CD4-positive, alpha-beta memory T cell (primary cell): ENCODE measurements around the gene TRAF3. TPM values are rescaled to one million over a fixed set of nuclear protein-coding genes. Genes with fewer than 3 reads are reported as not detected.
A peak's percentile ranks its signal among the peaks of the same experiment; 100 is the strongest.

Experiments
- CTCF ChIA-PET: fragments of 350-600 bp; sonication (Branson Sonifier 250); formaldehyde crosslinking; loops from one replicate; lab custom pipeline; 2021; ENCODE audit warnings: inconsistent platforms; ENCODE audit not compliant: partially characterized antibody; lab: Charles Lee
- POLR2A ChIA-PET: fragments of 350-600 bp; sonication (Branson Sonifier 250); formaldehyde crosslinking; loops from one replicate; lab custom pipeline; 2021; ENCODE audit not compliant: partially characterized antibody; lab: Charles Lee
- DNase-seq, 5 donors: peaks; one replicate each; pipeline versions ENCODE4 v3.0.0 to v3.0.0-alpha.2; 2020 to 2022; ENCODE audit warnings: mixed read lengths in 1 of 5
- H3K27ac ChIP-seq: one replicate; pipeline ENCODE4 v1.7.0; 2013; ENCODE audit warnings: low read depth, low read length
- H3K27me3 ChIP-seq: 2 replicates; pipeline ENCODE4 v1.7.0; 2013; ENCODE audit warnings: mild to moderate bottlenecking, low read length, moderate library complexity; ENCODE audit not compliant: insufficient read depth
- H3K36me3 ChIP-seq: 2 replicates; pipeline ENCODE4 v1.7.0; 2013; ENCODE audit warnings: mild to moderate bottlenecking, low read length, moderate library complexity; ENCODE audit not compliant: insufficient read depth
- H3K4me1 ChIP-seq: 2 replicates; pipeline ENCODE4 v1.7.0; 2013; ENCODE audit warnings: mild to moderate bottlenecking, low read length, moderate library complexity; ENCODE audit not compliant: insufficient read depth
- H3K4me3 ChIP-seq, 2 donors: one replicate each; pipeline ENCODE4 v1.7.0; 2013; ENCODE audit warnings: low read length in 2 of 2, mild to moderate bottlenecking in 1 of 2
- H3K9me3 ChIP-seq, 2 donors: one replicate each; pipeline ENCODE4 v1.7.0; 2013; ENCODE audit warnings: low read length in 2 of 2, control low read depth in 1 of 2; ENCODE audit not compliant: control insufficient read depth in 1 of 2
- H3K27ac Mint-ChIP-seq, 7 donors: one replicate each; pipeline ENCODE4 v1.8.0; 2020 to 2021; ENCODE audit warnings: mixed read lengths in 7 of 7, mild to moderate bottlenecking in 6 of 7, inconsistent platforms in 3 of 7, moderate library complexity in 3 of 7
- H3K27me3 Mint-ChIP-seq, 2 donors: one replicate each; pipeline ENCODE4 v1.8.0; 2020 to 2021; ENCODE audit warnings: mixed read lengths in 2 of 2
- H3K36me3 Mint-ChIP-seq, 2 donors: one replicate each; pipeline ENCODE4 v1.8.0; 2020 to 2021; ENCODE audit warnings: mixed read lengths in 2 of 2, inconsistent platforms in 1 of 2, mild to moderate bottlenecking in 1 of 2
- H3K4me1 Mint-ChIP-seq, 4 donors: one replicate each; pipeline ENCODE4 v1.8.0; 2020 to 2021; ENCODE audit warnings: mixed read lengths in 4 of 4, mild to moderate bottlenecking in 1 of 4
- H3K4me3 Mint-ChIP-seq, 8 donors: one replicate each; pipeline ENCODE4 v1.8.0; 2020 to 2021; ENCODE audit warnings: mixed read lengths in 8 of 8, mild to moderate bottlenecking in 7 of 8, moderate library complexity in 6 of 8, inconsistent platforms in 3 of 8
- H3K9me3 Mint-ChIP-seq, 8 donors: one replicate each; pipeline ENCODE4 v1.8.0; 2020 to 2021; ENCODE audit warnings: mixed read lengths in 8 of 8, mild to moderate bottlenecking in 5 of 8, inconsistent platforms in 3 of 8, moderate library complexity in 1 of 8
- intact Hi-C: fragments of 100-400 bp; cut with micrococcal nuclease; formaldehyde crosslinking; loops from one replicate; pipeline ENCODE4 v1.15.1; 2023
- polyA plus RNA-seq, 2 donors: library from polyadenylated mRNA; unstranded; fragments of 300-500 nt; fragmentation: Illumina TruSeq; gene quantifications; one replicate each; pipeline ENCODE4 v1.2.3, GENCODE V29; 2021
- total RNA-seq, 2 experiments: library from RNA; stranded (reverse); gene quantifications; one replicate each; pipeline ENCODE4 v1.2.3, GENCODE V29; 2021

TRAF3 gene
- total and polyA plus RNA-seq, 4 experiments from 2014 or later = 14.9 to 44.8 (median 32.2) TPM

- Mint-ChIP-seq H3K27ac (peak overlapping the region in 4 of 7 donors; percentile 10 to 87 (median 30)), H3K9me3 (no peaks in the 10 kb centered on the region), H3K4me1 (peaks cover 0 to 1% (median 0%) of the 10 kb centered on the region in 4 donors), H3K27me3 (no peaks in the 10 kb centered on the region), H3K36me3 (no peaks in the 10 kb centered on the region), H3K4me3 (no peak overlapping the region)
- no peaks in the 10 kb centered on the region for H3K36me3 ChIP-seq
- H3K4me1 ChIP-seq = no peaks in the 10 kb centered on the region
- ChIA-PET CTCF (interaction anchor here (2.9 to 3.2 kb wide), 2 partner anchors 144 to 222 kb away, joined by 15 to 26 read pairs; no protein-coding TSS in a partner anchor), POLR2A (no interaction called here)
- no peak overlapping the region for H3K4me3 ChIP-seq
- no peaks in the 10 kb centered on the region for H3K9me3 ChIP-seq
- DNase-seq = no peak
- no peaks in the 10 kb centered on the region for H3K27me3 ChIP-seq
- no peak overlapping the region for H3K27ac ChIP-seq
- intact Hi-C loops = loop anchor here (5.0 kb wide), 1 partner anchor 395 kb away; no protein-coding TSS in a partner anchor
Measured at GRCh38 chr14:102917056-102917385, 139.8 kb downstream of the TRAF3 start.

- H3K27ac ChIP-seq = no peak overlapping the region
- CTCF ChIA-PET = interaction anchor here (0.9 to 3.2 kb wide), 5 partner anchors 13 to 393 kb away, joined by 3 to 26 read pairs (median 3); no protein-coding TSS in a partner anchor
- intact Hi-C loops = loop anchor here (1.0 to 5.0 kb wide), 3 partner anchors 142 to 395 kb away; no protein-coding TSS in a partner anchor
Measured at GRCh38 chr14:102917469-102918211, 140.4 kb downstream of the TRAF3 start.

GRCh38 chr14:102918438-102918837 lies 141.2 kb downstream of the TRAF3 start:
- POLR2A ChIA-PET = no interaction called here
- Mint-ChIP-seq H3K4me3 (no peak overlapping the region), H3K36me3 (no peaks in the 10 kb centered on the region), H3K27ac (no peak overlapping the region), H3K27me3 (no peaks in the 10 kb centered on the region), H3K9me3 (no peaks in the 10 kb centered on the region), H3K4me1 (peaks cover 0 to 5% (median 3%) of the 10 kb centered on the region in 4 donors)
- Histone ChIP-seq H3K9me3 (no peaks in the 10 kb centered on the region), H3K4me3 (no peak overlapping the region), H3K27me3 (no peaks in the 10 kb centered on the region), H3K4me1 (peaks cover 6% of the 10 kb centered on the region), H3K27ac (no peak overlapping the region), H3K36me3 (no peaks in the 10 kb centered on the region)
- CTCF ChIA-PET = interaction anchor here (0.9 to 3.2 kb wide), 4 partner anchors 13 to 394 kb away, joined by 3 to 26 read pairs (median 9); no protein-coding TSS in a partner anchor
- intact Hi-C loops = loop anchor here (1.0 to 5.0 kb wide), 3 partner anchors 143 to 396 kb away; no protein-coding TSS in a partner anchor
- no peak for DNase-seq

More at GRCh38 chr14:102917469-102918211, 140.4 kb downstream of the TRAF3 start:
- POLR2A ChIA-PET = no interaction called here
- Histone ChIP-seq H3K4me3 (no peak overlapping the region), H3K4me1 (no peaks in the 10 kb centered on the region), H3K27me3 (no peaks in the 10 kb centered on the region), H3K36me3 (no peaks in the 10 kb centered on the region), H3K9me3 (no peaks in the 10 kb centered on the region)
- DNase-seq = peak in 4 of 5 donors; percentile 34 to 46 (median 43)
- Mint-ChIP-seq H3K27me3 (no peaks in the 10 kb centered on the region), H3K36me3 (no peaks in the 10 kb centered on the region), H3K4me3 (no peak overlapping the region), H3K27ac (peak overlapping the region in 3 of 7 donors; percentile 2 to 87 (median 10)), H3K9me3 (no peaks in the 10 kb centered on the region), H3K4me1 (peaks cover 0 to 1% (median 0%) of the 10 kb centered on the region in 4 donors)

DNA sequence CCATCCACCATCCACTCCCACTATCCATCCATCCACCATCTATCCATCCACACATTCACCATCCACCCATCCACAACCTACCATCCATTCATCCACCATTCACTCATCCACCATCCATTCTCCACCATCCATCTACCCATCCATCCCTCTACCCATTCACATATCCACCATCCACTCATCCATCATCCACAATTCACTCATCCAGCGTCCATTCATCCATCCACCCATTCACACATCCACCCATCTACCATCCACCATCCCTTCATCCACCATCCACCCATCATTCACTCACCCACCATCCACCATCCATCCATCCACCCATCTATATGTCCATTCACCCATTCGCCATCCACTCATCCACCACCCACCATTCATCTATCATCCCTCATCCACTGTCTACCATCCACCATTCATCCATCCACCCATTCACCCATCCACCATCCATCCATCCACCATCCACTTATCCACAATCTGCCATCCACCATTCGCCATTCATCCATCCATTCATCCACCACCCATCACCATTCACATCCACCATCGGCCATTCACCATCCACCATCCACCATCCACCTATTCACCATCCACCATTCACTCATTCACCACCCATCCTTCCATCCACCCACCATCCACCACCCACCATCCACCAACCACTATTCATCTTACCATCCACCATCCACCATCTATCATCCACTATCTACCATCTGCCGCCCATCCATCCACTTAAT lies 143.2 kb downstream of the TRAF3 start:
- Mint-ChIP-seq H3K9me3 (no peaks in the 10 kb centered on the region), H3K27ac (no peak overlapping the region), H3K4me1 (peaks cover 3 to 12% (median 6%) of the 10 kb centered on the region in 4 donors), H3K36me3 (no peaks in the 10 kb centered on the region), H3K4me3 (no peak overlapping the region), H3K27me3 (no peaks in the 10 kb centered on the region)
- Histone ChIP-seq H3K36me3 (no peaks in the 10 kb centered on the region), H3K27me3 (peaks cover 5% of the 10 kb centered on the region), H3K4me3 (no peak overlapping the region), H3K4me1 (peaks cover 19% of the 10 kb centered on the region), H3K9me3 (no peaks in the 10 kb centered on the region), H3K27ac (no peak overlapping the region)
- ChIA-PET CTCF (no interaction called here), POLR2A (no interaction called here)
- intact Hi-C loops = no loop called here
- no peak for DNase-seq

- Mint-ChIP-seq H3K27ac (no peak overlapping the region), H3K27me3 (peaks cover 3% of the 10 kb centered on the region in 2 donors), H3K9me3 (no peaks in the 10 kb centered on the region), H3K36me3 (no peaks in the 10 kb centered on the region), H3K4me1 (peaks cover 3 to 17% (median 9%) of the 10 kb centered on the region in 4 donors), H3K4me3 (no peak overlapping the region)
- Histone ChIP-seq H3K27me3 (peaks cover 5% of the 10 kb centered on the region), H3K27ac (no peak overlapping the region), H3K4me1 (peaks cover 19% of the 10 kb centered on the region), H3K36me3 (no peaks in the 10 kb centered on the region), H3K4me3 (no peak overlapping the region), H3K9me3 (no peaks in the 10 kb centered on the region)
- DNase-seq = no peak
- intact Hi-C loops = no loop called here
- POLR2A ChIA-PET = no interaction called here
- CTCF ChIA-PET = no interaction called here
Measured at GRCh38 chr14:102920998-102921304, 143.7 kb downstream of the TRAF3 start.

DNA sequence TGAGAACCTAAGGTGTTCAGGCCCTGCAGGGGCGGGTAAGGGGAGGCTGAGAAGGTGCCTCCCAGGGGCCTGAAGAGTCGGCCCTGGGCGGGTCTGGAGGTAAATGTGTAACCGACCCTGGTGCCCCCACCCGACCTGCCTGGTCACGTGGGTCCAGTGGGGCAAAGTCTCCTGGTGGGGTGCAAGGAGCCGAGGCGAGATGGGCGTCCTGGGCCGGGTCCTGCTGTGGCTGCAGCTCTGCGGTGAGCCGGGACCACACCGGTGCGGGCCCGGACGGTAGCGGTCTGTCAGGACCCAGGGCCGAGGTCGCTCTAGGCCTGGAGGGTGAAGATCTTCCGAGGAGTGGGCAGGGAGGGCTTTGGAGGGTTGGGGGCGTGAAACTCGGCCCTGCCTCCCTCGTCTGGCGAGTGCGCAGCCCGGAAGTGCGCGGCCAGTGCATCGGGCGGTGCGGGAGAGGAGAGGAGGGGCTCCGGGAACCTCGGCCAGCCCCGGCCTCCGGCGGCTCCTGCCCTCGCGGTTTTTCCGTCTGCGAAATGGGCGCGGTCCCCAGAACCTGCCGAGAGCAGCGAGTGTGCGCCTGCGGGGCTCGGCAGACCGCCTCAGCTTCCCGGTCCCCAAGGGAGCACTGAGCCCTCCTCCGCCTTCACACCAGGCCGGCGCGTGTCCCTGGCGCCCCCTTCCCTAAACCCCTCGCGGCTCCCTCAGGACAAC lies 145.4 kb downstream of the TRAF3 start, which contains the start of gene AMN:
AMN (plus strand) TSS at position 174 of the 711 bp plus-strand sequence; CDS start at position 200, 26 bp downstream.
- Mint-ChIP-seq H3K4me1 (peaks cover 2 to 24% (median 10%) of the 10 kb centered on the region in 4 donors), H3K27ac (peak within 1 kb of the TSS in 3 of 7 donors; percentile 23 to 76 (median 31)), H3K36me3 (no peaks in the 10 kb centered on the region), H3K27me3 (peaks cover 7% of the 10 kb centered on the region in 2 donors), H3K4me3 (peak within 1 kb of the TSS; percentile 46 to 75 (median 74)), H3K9me3 (no peaks in the 10 kb centered on the region)
- Histone ChIP-seq H3K27ac (no peak within 1 kb of the TSS), H3K27me3 (peaks cover 5% of the 10 kb centered on the region), H3K36me3 (no peaks in the 10 kb centered on the region), H3K4me1 (peaks cover 19% of the 10 kb centered on the region), H3K4me3 (peak within 1 kb of the TSS; percentile 11 to 28), H3K9me3 (no peaks in the 10 kb centered on the region)
- ChIA-PET POLR2A (interaction anchor here (1.8 kb wide), 1 partner anchor 24 kb away, joined by 7 read pairs; no protein-coding TSS in a partner anchor), CTCF (no interaction called here)
- DNase-seq = no peak
- intact Hi-C loops = no loop called here
